Limb (tissue), 2 donors: ENCODE data around the gene RNF26.
"Not testable (repeated sequence)": the region's sequence is repeated elsewhere in the genome, so short reads cannot be mapped to it uniquely, and the experiment has no call there.

Source experiments
- DNase-seq, 2 donors: peaks; one replicate each; pipeline ENCODE4 v3.0.0-alpha.2; 2016; ENCODE audit errors: extremely low spot score in 2 of 2

Gene RNF26

GRCh38 chr11:119371067-119371601, 36.8 kb downstream of the RNF26 start:
- DNase-seq: no peak

- no peak for DNase-seq
Measured at GRCh38 chr11:119371778-119372182, 37.5 kb downstream of the RNF26 start.

- no peak for DNase-seq
Measured at GRCh38 chr11:119372260-119373058, 38.1 kb downstream of the RNF26 start.

GRCh38 chr11:119373059-119373920, 39.0 kb downstream of the RNF26 start:
- no peak for DNase-seq

GRCh38 chr11:119373921-119374631, 39.7 kb downstream of the RNF26 start:
- DNase-seq: peak; percentile 71 to 89

- no peak for DNase-seq
Measured at GRCh38 chr11:119374632-119375336, 40.5 kb downstream of the RNF26 start.

GRCh38 chr11:119375337-119376196, 41.2 kb downstream of the RNF26 start:
- DNase-seq: no peak

- DNase-seq: peak in 1 of 2 donors; percentile 82
Measured at GRCh38 chr11:119376197-119376847, 42.0 kb downstream of the RNF26 start.

- DNase-seq: no peak
Measured at GRCh38 chr11:119377112-119377901, 43.0 kb downstream of the RNF26 start.

- DNase-seq: no peak
Measured at GRCh38 chr11:119377961-119378667, 43.8 kb downstream of the RNF26 start.

GRCh38 chr11:119378851-119379465, 44.6 kb downstream of the RNF26 start:
- DNase-seq: no peak

GRCh38 chr11:119380160-119380826, 46.0 kb downstream of the RNF26 start:
- no peak for DNase-seq

GRCh38 chr11:119380827-119381180, 46.5 kb downstream of the RNF26 start:
- DNase-seq: no peak

GRCh38 chr11:119381181-119381988, 47.1 kb downstream of the RNF26 start, which contains the start of gene USP2:
USP2 (minus strand) TSS chr11:119381690; CDS start chr11:119373480, 8,210 bp downstream.
- peak; percentile 98 to 99 for DNase-seq

- no peak for DNase-seq
Measured at GRCh38 chr11:119382101-119382500, 47.8 kb downstream of the RNF26 start.

- not testable (repeated sequence) for DNase-seq
Measured at GRCh38 chr11:119382513-119382912, 48.2 kb downstream of the RNF26 start.
